Gastrocnemius medialis (tissue), 4 donors: ENCODE data around the gene DCAF4. TPM values are rescaled to one million over a fixed set of nuclear protein-coding genes. Genes with fewer than 3 reads are reported as not detected.

Experiments used
- ATAC-seq, 2 donors: fragments of 150-250 bp; one replicate each; pipeline ENCODE4 v1.9.1; 2016
- DNase-seq, 2 donors: peaks; one replicate each; pipeline ENCODE4 v3.0.0-alpha.2; 2019
- H3K27ac ChIP-seq, 4 donors: fragments of 200-600 bp; sonication (generic); 1 replicate in 1 of 4; 2 replicates in 3 of 4; pipeline ENCODE4 v1.5.1; 2016 to 2018; ENCODE audit warnings: mild to moderate bottlenecking in 2 of 4, moderate library complexity in 1 of 4
- H3K27me3 ChIP-seq, 3 donors: fragments of 200-600 bp; sonication (generic) in 2 of 3; 1 replicate in 1 of 3; 2 replicates in 2 of 3; pipeline versions ENCODE4 v1.5.1 to v1.6.0; 2016 to 2019; ENCODE audit warnings: mild to moderate bottlenecking in 1 of 3, moderate library complexity in 1 of 3
- H3K36me3 ChIP-seq, 2 donors: fragments of 200-600 bp; sonication (generic) in 1 of 2; one replicate each; pipeline ENCODE4 v1.5.1; 2017 to 2018
- H3K4me1 ChIP-seq, 2 donors: fragments of 200-600 bp; sonication (generic) in 1 of 2; one replicate each; pipeline ENCODE4 v1.5.1; 2016 to 2017; ENCODE audit warnings: mild to moderate bottlenecking in 2 of 2
- H3K4me3 ChIP-seq, 4 donors: fragments of 200-600 bp; sonication (generic) in 3 of 4; 1 replicate in 1 of 4; 2 replicates in 3 of 4; pipeline ENCODE4 v1.5.1; 2016 to 2019; ENCODE audit warnings: mild to moderate bottlenecking in 2 of 4
- H3K9me3 ChIP-seq, 3 donors: fragments of 200-600 bp; sonication (generic) in 2 of 3; 1 replicate in 1 of 3; 2 replicates in 2 of 3; pipeline ENCODE4 v1.5.1; 2016 to 2019
- POLR2A ChIP-seq, 2 donors: fragments of 450-650 bp; IDR thresholded peaks; one replicate each; pipeline ENCODE4 v1.6.1; 2017; ENCODE audit warnings: antibody characterized with exemption in 2 of 2, mild to moderate bottlenecking in 2 of 2, moderate library complexity in 2 of 2
- in situ Hi-C, 4 donors: fragments of 200-750 bp; cut with MboI; loops; one replicate each; pipeline versions ENCODE4 v1.15.0 to v1.8.0; 2017; ENCODE audit warnings: low sequenced_read_pairs in 4 of 4
- intact Hi-C: fragments of 100-400 bp; cut with DNase I; formaldehyde crosslinking; loops from one replicate; pipeline ENCODE4 v1.15.1; 2023; ENCODE audit warnings: low total_unique reads
- total RNA-seq, 4 donors: library from RNA; depleted of rRNA; stranded (reverse); fragments of >200 nt; gene quantifications; one replicate each; pipeline versions ENCODE4 v1.1.0 to v1.2.3, GENCODE V29; 2016
- TF ChIP-seq, protein P1 (sequence below), 5 experiments: fragments of 450-650 bp in 3 of 5; fragments of 200-600 bp in 2 of 5; sonication (generic) in 2 of 5; IDR thresholded peaks in 4 of 5; conservative IDR thresholded peaks in 1 of 5; 1 replicate in 4 of 5; 2 replicates in 1 of 5; pipeline ENCODE4 v1.5.1; 2016 to 2019; ENCODE audit warnings: antibody characterized with exemption in 5 of 5, mild to moderate bottlenecking in 3 of 5, moderate library complexity in 3 of 5

DCAF4 gene
- total RNA-seq, 4 donors from 2014 or later, result 13.9 to 38.3 (median 25.7) TPM

- ATAC-seq, result no peak
- in situ Hi-C loops (loop anchor here in 2 of 4 donors (5.0 to 10.0 kb wide), 3 partner anchors 84 to 381 kb away; no protein-coding TSS in a partner anchor), intact Hi-C loops (no loop called here)
- H3K4me3 ChIP-seq, result no peak overlapping the region
- H3K9me3 ChIP-seq, result no peaks in the 10 kb centered on the region
- DNase-seq, result no peak
- peaks cover 52 to 58% of the 10 kb centered on the region in 2 donors for H3K4me1 ChIP-seq
- no peaks in the 10 kb centered on the region for H3K36me3 ChIP-seq
- TF ChIP-seq POLR2A (IDR thresholded peaks at IDR 0.05), result no peak
- TF ChIP-seq, protein P1, sequence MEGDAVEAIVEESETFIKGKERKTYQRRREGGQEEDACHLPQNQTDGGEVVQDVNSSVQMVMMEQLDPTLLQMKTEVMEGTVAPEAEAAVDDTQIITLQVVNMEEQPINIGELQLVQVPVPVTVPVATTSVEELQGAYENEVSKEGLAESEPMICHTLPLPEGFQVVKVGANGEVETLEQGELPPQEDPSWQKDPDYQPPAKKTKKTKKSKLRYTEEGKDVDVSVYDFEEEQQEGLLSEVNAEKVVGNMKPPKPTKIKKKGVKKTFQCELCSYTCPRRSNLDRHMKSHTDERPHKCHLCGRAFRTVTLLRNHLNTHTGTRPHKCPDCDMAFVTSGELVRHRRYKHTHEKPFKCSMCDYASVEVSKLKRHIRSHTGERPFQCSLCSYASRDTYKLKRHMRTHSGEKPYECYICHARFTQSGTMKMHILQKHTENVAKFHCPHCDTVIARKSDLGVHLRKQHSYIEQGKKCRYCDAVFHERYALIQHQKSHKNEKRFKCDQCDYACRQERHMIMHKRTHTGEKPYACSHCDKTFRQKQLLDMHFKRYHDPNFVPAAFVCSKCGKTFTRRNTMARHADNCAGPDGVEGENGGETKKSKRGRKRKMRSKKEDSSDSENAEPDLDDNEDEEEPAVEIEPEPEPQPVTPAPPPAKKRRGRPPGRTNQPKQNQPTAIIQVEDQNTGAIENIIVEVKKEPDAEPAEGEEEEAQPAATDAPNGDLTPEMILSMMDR (IDR thresholded peaks at IDR 0.05 in 4 of 5, conservative IDR thresholded peaks at IDR 0.05 in 1 of 5), result no peak
- no peaks in the 10 kb centered on the region for H3K27me3 ChIP-seq
- H3K27ac ChIP-seq, result peak overlapping the region; percentile 25 to 88 (median 86)
Observed at GRCh38 chr14:72898448-72898847, 27.8 kb upstream of the DCAF4 start.

GRCh38 chr14:72901361-72901760 lies 24.9 kb upstream of the DCAF4 start:
- Histone ChIP-seq H3K27me3 (no peaks in the 10 kb centered on the region), H3K36me3 (no peaks in the 10 kb centered on the region), H3K4me3 (peak overlapping the region in 1 of 4 donors; percentile 8), H3K9me3 (no peaks in the 10 kb centered on the region), H3K4me1 (peaks cover 34 to 62% of the 10 kb centered on the region in 2 donors), H3K27ac (peak overlapping the region; percentile 84 to 88 (median 86))
- peak; percentile 64 to 85 for DNase-seq
- TF ChIP-seq, protein P1 (IDR thresholded peaks at IDR 0.05 in 4 of 5, conservative IDR thresholded peaks at IDR 0.05 in 1 of 5), result no peak
- no peak for TF ChIP-seq POLR2A (IDR thresholded peaks at IDR 0.05)
- intact Hi-C loops (loop anchor here (1.0 to 5.0 kb wide), 2 partner anchors 89 to 284 kb away; no protein-coding TSS in a partner anchor), in situ Hi-C loops (loop anchor here in 2 of 4 donors (10.0 kb wide), 2 partner anchors 157 to 387 kb away; no protein-coding TSS in a partner anchor)
- ATAC-seq, result peak; percentile 91 to 92

GRCh38 chr14:72902801-72903530 lies 23.3 kb upstream of the DCAF4 start:
- Histone ChIP-seq H3K4me1 (peaks cover 39 to 69% of the 10 kb centered on the region in 2 donors), H3K27me3 (no peaks in the 10 kb centered on the region), H3K4me3 (no peak overlapping the region), H3K27ac (peak overlapping the region; percentile 84 to 88 (median 86)), H3K9me3 (no peaks in the 10 kb centered on the region), H3K36me3 (no peaks in the 10 kb centered on the region)
- no peak for ATAC-seq
- no peak for DNase-seq
- TF ChIP-seq POLR2A (IDR thresholded peaks at IDR 0.05), result no peak
- TF ChIP-seq, protein P1 (IDR thresholded peaks at IDR 0.05 in 4 of 5, conservative IDR thresholded peaks at IDR 0.05 in 1 of 5), result no peak
- in situ Hi-C loops, result loop anchor here in 2 of 4 donors (10.0 kb wide), 2 partner anchors 158 to 388 kb away; no protein-coding TSS in a partner anchor
- intact Hi-C loops, result loop anchor here (5.0 kb wide), 1 partner anchor 286 kb away; no protein-coding TSS in a partner anchor

DNA sequence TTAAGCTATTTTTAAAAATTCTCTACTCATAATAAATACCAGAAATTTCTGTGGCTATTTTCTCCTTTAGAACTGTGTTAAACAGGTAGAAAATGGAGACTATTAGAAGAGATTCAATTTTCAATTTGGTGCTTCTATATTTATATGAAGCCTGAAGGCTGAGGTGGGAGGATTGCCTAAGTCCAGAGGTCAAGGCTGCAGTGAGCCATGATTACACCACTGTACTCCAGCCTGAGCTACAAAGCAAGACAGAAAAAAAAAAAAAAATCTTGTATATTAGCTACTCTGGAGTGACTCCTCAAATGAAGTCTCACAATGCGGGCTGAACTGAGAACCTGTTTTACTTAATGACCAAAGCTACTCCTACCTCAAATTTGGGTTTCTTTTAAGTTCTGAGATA lies 22.5 kb upstream of the DCAF4 start:
- intact Hi-C loops (loop anchor here (2.0 to 5.0 kb wide), 2 partner anchors 187 to 286 kb away; no protein-coding TSS in a partner anchor), in situ Hi-C loops (loop anchor here in 2 of 4 donors (10.0 kb wide), 2 partner anchors 159 to 389 kb away; no protein-coding TSS in a partner anchor)
- ATAC-seq, result no peak
- no peaks in the 10 kb centered on the region for H3K36me3 ChIP-seq
- H3K27ac ChIP-seq, result peak overlapping the region in 2 of 4 donors; percentile 85 to 87
- H3K27me3 ChIP-seq, result no peaks in the 10 kb centered on the region
- TF ChIP-seq POLR2A (IDR thresholded peaks at IDR 0.05), result no peak
- TF ChIP-seq, protein P1 (IDR thresholded peaks at IDR 0.05 in 4 of 5, conservative IDR thresholded peaks at IDR 0.05 in 1 of 5), result no peak
- no peaks in the 10 kb centered on the region for H3K9me3 ChIP-seq
- H3K4me3 ChIP-seq, result no peak overlapping the region
- H3K4me1 ChIP-seq, result peaks cover 41 to 72% of the 10 kb centered on the region in 2 donors
- no peak for DNase-seq
